ENCODE measurements around the gene PGBD4. TPM values are rescaled to one million over a fixed set of nuclear protein-coding genes. Genes with fewer than 3 reads are reported as not detected.
"Not testable (repeated sequence)": the region's sequence is repeated elsewhere in the genome, so short reads cannot be mapped to it uniquely, and the experiment has no call there.

The PGBD4 gene
- total RNA-seq, 1 donor from 2014 or later = 6.2 TPM

DNA sequence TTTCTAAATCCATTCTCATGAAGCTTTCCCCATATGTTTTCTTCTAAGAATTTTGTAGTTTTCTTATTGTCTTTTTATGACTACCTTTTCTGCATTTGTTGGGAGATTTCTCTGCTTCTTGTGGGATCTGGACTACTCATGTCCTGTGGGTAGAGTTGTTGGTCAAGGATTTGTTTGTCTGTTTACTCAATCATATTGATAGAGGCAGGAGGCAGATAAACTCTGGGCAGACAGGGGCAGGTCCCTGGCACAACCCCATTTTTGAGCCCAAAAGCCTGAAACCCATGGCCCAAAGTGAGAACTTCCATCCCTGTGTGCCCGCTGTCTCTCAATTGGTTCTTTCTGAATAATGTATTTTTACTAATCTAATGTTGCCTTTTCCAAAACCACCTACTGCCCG is 12.3 kb downstream of the PGBD4 start:
- DNase-seq = no peak

DNA sequence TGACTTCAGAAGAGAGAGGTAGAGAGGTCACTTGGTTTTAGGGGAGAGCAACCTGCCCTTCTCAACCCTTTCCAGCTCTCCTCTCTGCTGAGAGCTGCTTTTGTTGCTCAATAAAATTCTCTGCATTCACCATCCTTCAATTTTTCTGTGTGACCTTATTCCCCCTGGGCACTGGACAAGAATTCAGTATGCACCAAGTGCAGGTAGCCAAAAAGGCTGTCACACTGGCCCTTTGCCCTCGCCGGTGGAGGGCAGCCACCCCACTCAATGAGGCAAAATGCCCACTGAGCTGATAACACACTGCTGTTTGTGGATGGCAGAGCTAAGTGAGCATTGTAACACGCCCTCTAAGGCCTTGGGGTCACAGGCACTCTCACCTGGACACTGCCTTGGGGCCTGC is 12.9 kb downstream of the PGBD4 start:
- no peak for DNase-seq

DNA sequence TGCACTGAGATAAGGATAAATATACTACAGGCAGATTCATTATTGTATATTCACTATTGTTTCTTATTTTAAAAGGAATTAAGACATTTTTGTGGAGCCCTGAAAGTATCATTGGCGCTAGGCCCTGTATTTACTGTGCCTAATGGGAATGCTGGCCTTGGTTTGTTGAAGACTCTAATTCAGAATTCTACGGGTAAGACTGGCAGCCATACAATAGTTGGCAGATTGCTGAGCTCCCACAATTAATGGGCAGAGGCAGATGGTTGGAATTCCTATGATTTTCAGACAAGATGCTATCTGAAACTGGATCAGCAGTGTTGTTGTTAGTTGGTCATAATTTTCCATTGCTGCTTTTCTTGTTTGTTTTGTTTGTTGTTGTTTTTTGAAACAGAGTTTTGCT is 14.7 kb downstream of the PGBD4 start:
- DNase-seq = no peak

DNA sequence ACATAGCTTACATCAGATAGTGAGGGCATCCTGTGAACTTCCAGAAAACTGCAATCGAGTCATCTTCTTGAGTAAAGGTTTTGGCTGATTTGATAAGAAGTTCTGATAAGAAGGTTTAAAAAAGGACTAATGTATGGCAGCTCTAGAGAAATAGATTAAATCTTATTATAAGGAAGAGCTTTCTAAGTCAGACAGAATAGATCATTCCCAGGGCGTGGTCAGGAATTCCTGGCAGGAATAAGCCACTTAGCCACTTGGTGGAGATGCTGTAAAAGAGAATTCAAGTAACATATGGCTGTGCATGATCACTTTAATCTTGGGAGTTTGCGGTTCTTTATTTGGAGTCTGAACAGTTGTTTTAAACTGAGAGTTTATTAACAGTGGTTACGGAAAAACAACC is 17.4 kb downstream of the PGBD4 start:
- no peak for DNase-seq

DNA sequence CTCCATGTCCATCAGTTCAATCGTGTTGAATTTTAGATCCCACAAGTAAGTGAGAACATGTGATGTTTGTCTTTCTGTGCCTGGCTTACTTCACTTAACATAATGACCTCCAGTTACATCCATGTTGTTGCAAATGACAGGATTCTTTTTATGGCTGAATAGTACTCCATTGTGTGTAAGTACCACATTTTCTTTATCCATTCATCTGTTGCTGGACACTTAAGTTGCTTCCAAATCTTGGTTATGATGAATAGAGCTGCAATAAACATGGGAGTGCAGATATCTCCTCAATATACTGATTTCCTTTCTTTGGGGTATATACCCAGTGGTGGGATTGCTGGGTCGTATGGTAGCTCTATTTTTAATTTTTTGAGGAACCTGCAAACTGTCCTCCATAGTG is 18.5 kb downstream of the PGBD4 start:
- DNase-seq = not testable (repeated sequence)

DNA sequence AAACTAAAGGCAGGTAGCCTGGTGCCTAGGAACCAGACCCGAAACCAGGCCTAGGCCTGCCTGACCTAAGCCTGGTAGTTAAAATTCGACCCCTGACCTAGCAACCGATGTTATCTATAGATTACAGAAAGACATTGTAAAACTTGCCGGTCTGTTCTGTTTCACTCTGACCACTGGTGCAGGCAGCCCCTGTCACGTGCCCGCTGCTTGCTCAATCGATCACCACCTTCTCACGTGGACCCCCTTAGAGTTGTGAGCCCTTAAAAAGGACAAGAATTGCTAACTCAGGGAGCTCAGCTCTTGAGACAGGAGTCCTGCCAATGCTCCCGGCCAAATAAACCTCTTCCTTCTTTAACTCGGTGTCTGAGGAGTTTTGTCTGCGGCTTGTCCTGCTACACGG is 19.9 kb downstream of the PGBD4 start:
- DNase-seq = not testable (repeated sequence)

DNA sequence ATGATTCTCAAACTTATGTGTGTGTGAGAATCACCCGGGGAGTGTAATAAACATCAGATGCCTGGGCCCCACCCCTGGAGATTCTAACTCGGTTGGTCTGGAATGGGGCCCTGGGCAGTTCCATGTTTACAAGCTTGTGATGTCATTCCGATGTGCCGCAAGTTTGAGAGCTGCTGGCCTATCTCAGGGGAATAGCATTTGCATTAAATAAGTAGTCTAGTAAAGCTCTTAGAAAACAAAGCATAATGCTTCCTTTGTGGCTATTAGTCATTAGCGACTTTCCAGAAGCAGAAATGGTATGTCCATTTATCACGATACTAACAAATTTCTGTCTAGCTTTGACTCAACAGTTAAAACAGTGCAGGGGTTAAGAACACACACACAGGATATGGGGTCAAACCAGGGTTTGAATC is 20.9 kb downstream of the PGBD4 start:
- no peak for DNase-seq

DNA sequence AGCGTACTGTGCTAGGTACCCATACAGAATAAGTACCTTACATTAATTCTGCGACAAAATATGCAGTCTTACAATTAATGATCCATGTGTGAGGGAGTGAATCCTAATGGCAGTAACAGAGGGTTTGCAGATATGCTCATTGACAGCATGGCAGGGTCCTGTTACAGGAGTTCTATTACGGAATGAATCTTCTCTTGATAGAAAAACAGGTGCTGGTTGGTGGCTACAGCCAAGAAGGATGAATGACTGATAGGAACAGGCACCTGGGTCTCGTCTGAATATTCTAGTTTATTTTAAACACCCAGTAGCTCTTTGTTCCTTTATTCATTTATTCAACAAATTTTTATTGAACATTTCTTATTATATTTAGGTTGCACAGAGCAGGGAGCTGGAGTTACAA is 22.8 kb downstream of the PGBD4 start:
- no peak for DNase-seq

DNA sequence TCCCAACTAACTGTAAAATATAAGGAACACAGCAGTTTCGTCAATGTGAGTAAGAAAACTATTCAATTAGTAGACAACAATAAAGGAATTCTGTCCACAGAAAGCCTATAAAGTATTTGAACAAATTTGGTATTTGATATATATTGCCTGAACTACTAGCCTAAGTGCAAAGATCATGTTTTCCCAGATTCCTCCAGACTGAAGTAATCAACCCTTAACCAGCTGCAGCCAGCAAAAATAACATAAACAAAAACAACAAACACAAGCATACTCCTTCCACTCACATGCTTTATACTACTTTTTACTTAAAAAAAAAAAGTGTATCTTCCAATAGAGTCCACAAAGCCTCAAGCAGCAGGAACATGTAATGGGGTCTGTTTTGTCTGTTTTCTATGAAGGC is 24.1 kb downstream of the PGBD4 start:
- no peak for DNase-seq

DNA sequence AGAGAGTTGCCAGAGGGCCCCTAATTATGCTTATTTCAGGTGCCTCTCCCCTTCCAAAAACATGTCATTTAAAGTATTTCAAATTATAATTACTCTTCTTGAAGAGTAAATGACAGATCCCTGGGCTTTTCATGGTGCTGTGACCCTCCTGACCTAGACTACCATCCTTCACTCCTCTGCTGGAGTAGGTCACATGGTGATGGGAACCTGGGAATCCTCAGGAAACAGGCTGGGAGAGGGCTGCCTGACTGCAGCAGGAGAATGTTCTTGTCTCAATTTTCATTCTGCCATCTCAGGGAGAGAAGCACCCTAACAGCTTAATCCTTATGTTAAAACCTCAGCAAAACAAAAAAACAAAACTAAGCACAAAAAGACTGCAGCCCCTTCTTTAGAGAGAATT is 24.6 kb downstream of the PGBD4 start:
- DNase-seq = no peak

DNA sequence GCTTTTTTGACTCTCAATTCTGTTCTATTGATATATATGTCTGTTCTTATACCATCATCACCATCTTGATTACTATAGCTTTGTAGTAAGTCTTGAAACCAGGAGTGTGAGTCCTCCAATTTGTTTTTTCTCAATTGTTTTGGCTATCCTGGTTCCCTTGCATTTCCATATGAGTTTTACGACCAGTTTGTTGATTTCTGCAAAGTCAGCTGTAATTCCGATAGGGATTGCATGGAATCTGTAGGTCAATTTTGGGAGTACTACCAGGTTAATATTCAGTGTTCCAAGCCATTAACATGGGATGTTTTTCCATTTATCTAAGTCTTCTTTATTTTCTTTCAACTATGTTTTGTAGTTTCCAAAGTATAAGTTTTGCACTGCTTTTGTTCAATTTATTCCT is 27.0 kb downstream of the PGBD4 start:
- DNase-seq = no peak

DNA sequence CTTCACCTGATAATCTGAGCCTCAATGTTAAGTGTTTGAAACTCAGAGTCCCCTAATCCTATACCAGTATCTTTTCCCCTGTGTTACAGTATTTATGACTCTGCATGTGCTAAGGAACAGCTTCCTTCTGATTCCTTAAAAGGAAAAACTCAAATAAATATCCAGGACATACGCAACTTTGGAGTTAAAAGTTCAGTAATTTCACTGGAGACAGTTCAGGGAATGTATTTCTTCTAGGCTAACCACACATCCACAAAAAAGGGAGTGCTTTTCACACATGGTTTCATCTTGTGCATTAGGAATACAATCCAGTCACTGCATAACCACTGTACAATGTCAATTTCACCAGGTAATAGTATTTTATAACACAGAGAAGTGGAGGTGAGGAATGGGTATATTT is 31.0 kb downstream of the PGBD4 start:
- DNase-seq = no peak

DNA sequence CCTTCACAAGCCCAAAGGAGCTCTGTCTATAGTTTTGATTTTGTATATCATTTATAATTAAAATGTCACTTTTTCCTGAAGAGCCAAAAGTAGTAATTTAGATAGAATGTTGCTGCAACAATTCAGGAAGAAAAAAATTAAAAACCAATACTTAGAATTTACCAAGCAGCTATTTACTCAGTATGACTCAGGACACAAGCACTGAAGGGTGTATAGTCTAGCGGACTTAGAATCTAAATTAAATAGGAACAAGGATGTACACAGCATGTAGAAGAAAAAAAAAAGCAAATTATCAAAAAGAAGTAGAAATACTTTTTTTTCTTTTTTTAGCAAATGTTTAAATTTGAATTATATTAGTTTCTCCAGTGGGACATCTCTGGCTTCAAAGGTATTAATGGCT is 31.6 kb downstream of the PGBD4 start:
- DNase-seq = no peak

DNA sequence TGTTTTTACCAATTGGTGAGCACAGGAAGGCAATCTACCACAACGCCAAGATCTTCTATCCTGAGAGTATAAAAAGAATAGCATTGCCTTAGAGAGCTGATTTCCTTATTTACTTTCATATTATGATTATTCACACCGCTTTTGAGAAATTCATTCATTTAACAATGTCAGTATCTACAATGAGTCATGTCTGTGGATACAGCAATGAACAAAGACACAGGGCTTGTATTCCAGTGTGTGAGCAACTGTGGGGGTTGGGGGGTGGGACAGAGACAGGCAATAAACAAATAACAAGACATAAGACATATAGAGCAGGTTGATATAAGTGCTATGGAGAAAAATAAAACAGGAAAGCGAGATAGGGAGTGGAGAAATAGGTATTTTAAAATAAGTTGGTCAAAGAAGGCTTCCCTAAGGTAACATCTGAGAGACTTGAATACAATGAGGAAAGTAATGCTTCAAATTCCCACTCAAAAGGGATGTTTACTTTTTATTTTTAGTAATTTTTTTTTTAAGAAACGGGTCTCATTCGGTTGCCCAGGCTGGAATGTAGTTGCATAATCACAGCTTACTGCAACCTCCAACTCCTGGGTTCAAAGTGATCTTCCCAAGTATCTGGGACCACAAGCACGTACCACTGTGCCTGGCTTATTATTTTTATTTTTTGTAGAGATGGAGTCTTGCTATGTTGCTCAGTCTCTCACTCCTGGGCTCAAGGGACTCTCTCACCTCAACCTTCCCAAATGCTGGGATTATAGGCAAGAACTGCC is 45.7 kb downstream of the PGBD4 start:
- DNase-seq = no peak

DNA sequence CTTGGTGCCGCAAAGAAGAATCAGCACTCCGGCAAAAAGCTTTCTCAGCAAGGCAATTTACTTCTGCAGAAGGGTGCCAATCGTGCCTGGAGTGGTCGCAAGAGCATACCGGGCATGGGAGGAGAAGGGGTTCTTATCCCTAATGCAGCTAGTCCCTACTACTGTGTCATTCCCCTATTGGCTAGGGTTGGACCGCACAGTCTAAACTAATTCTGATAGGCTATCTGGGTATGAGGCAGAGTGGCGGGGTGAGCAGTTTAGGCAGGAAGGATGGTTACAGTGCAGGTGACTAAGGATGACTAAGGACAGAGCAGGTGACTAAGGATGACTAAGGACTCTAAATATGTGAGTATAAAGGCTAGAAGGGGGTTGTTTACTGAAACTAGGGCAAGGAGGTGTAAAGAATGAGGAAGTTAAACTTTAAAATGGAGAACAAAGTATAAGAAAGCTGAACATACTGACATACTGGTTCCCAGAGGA is 52.9 kb downstream of the PGBD4 start:
- no peak for DNase-seq

DNA sequence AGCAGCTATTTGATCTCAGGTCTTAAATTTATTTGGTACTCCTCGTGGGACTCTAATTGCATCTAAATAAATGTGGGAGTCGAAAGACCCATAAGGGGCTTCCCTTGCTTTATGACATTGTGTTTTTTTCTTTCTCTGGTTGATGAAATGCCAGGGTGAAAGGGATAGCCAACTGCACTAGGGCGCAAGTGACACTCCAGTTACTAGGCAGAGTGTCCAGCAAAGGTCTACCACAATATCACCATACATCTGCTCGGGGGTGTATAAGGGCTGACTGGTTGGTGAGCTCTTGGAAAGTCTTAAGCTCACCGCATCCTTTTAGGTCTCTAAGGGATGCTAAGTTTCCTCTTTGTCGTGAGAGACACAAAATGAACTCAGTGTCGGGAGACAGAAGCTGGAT is 54.0 kb downstream of the PGBD4 start:
- no peak for DNase-seq

Other genes starting within 250 kb of the PGBD4 start
- gene CHRM5, start 133.6 kb upstream of the PGBD4 start, total RNA-seq = 0.47 TPM
- 8.0 TPM for gene AVEN, start 62.9 kb upstream of the PGBD4 start, total RNA-seq
- 21.2 TPM for gene EMC7, start 221 bp upstream of the PGBD4 start, total RNA-seq
- 117 TPM for gene KATNBL1, start 108.0 kb downstream of the PGBD4 start, total RNA-seq
- 128 TPM for gene EMC4, start 122.9 kb downstream of the PGBD4 start, total RNA-seq
- 39.5 TPM for gene SLC12A6, start 235.7 kb downstream of the PGBD4 start, total RNA-seq
- gene NOP10, start 241.1 kb downstream of the PGBD4 start, total RNA-seq = 77.4 TPM
- gene NUTM1, start 241.2 kb downstream of the PGBD4 start, total RNA-seq = not detected

Data from occipital lobe (tissue), 2 donors.